ENCODE data around the gene PTBP3.

DNA sequence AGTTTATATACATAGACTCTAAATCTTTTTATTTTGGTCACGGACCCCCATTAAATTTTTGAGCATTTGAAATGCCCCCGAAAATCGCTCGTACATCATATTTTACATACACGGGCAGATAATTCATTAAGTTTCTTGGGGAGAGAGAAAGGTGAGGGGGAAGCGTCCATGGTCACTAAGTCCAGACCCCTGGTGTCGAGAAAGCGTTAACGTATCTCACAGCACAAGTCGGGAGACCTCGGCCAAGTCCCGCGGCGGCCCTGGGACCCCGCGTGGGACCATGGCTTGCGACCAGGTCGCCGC, 794 bp downstream of the PTBP3 start:
- TF ChIP-seq, protein P1, sequence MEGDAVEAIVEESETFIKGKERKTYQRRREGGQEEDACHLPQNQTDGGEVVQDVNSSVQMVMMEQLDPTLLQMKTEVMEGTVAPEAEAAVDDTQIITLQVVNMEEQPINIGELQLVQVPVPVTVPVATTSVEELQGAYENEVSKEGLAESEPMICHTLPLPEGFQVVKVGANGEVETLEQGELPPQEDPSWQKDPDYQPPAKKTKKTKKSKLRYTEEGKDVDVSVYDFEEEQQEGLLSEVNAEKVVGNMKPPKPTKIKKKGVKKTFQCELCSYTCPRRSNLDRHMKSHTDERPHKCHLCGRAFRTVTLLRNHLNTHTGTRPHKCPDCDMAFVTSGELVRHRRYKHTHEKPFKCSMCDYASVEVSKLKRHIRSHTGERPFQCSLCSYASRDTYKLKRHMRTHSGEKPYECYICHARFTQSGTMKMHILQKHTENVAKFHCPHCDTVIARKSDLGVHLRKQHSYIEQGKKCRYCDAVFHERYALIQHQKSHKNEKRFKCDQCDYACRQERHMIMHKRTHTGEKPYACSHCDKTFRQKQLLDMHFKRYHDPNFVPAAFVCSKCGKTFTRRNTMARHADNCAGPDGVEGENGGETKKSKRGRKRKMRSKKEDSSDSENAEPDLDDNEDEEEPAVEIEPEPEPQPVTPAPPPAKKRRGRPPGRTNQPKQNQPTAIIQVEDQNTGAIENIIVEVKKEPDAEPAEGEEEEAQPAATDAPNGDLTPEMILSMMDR (conservative IDR thresholded peaks at IDR 0.05 in 1 of 2, IDR thresholded peaks at IDR 0.05 in 1 of 2; ENCODE audit: low read depth in 1 of 2, low read length in 2 of 2), result peak; percentile 7 to 15
- TF ChIP-seq EZH2 (IDR thresholded peaks at IDR 0.05; ENCODE audit: low read length, missing control alignments), result no peak

Measured in fibroblast of lung (primary cell).